Right forelimb (tissue), 1 donor: ENCODE results near the gene ADARB2.

Experiments
- DNase-seq: peaks from one replicate; pipeline ENCODE4 v3.0.0-alpha.2; 2018

ADARB2 gene

DNA sequence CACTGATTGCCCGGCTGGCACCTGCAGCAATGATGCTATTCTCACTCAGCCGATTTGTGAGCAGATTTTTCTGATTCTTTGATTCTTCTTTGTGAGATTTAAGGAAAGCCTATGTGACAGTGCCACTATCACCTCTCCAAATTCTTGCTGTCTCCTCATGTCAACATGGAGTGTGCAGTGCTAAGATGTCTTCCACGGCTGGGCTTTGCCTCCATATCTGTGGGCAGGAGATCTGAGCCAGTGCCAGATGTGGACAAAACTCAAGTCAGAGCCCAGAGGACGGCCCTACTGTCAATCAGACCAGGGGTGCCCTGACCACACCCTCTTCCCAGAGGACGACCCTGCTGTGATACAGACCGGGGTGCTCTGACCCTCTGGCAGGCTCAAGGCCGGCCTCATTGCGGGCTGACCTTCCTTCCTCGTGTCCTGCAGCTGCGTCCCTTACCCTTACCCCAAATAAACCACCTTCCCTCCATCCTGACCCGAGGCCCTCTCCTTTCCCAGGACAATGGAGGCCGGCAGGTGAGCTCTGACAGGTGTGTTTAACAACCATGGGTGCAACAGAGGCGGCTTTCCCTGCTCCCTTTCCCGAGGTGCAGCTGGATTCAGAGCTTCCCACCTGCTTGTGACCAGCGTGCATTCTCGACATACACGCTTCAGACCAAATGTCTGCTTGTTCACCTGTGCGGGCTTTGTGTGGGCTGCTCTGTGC lies 221.4 kb downstream of the ADARB2 start:
- no peak for DNase-seq

DNA sequence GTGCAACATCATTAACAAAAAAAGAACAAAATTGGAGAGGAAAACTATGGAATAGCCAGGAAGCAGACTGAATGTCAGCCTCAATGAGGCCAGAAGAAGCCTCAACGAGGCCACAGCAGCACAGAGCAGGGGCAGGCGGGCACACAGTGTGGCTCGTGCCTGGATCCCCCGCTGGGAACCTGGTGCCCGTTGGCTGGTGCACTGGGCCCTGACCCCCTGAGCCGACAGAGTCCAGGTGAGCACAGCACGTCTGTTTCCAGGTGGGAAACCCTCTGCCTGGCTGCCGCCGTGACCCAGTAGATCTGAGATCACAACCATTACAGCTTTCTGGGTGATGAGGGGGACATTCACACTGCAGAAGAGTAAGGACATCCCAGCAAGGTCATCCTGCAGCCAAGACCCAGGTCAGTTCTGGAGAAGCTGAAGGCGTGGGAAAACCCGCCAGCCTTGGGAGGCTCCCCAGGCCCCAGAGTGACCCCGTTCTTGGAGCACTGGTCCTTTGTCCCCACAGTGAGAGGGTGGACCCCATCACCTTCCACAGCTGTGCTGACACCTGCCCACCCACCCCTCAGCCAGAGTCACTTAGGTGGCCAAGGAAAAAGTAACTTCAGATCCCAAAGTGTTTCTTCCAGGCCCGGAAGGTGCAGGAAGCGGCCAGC lies 222.1 kb downstream of the ADARB2 start:
- no peak for DNase-seq

DNA sequence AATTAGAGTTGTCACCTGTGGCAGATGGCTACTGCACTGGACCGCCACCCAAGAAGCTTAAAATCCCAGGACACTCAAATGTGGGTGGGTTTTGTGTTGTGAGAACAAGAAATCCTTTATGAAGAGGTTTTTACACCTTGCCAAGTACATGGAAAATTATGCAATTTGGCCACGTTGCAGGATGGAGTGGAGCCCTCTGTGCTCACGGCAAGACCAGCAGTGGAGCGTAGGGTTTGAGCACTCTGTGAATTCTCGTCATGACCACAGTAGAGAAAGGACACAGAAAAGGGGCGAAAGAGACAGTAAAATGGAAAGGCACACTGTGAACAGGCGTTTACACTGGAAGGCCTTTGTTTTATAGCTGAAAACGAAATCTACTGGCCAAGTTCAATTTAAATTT lies 222.6 kb downstream of the ADARB2 start:
- DNase-seq = no peak

DNA sequence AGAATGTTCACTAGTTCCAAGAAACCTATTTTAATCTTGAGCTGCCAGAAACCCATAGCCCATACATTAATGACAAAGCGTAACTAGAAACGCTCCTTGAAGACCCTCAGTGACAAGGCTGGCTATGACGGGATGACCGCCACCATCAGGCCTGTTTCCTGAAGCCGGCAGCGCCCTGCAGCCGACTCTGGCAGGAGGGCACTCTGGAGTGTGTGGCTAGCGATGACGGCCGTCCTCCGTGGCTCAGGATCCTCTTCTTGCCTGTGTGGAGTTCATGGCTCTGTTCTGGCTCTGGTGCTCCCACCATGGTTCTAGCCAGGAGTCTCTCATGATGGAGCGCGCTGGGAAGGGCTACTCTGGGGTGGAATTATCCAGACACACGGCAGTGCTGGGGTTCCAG lies 224.1 kb downstream of the ADARB2 start:
- no peak for DNase-seq

DNA sequence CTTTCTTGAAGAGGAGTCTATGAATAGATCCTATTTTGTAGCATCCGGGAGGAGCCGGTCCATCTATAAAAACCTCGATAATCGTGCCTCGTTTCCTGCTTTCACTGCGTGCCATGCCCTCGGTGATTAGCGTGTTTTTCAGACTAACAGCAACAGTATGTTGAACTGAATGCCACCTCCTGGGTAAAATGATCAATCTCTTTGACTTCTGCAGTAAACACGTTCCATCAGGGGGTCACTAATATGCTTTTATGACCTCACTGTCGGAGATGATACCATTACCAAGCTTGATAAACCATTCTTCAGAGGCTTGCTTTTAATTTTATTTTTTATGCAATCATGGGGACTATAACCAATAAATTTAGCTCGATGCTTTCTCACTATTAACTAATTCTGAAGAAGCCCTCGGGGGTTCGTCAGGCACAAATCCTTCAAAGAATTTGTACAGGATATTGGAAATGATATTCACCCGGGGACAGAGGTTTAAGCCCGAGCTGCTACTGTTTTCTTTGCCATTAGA lies 228.3 kb downstream of the ADARB2 start:
- DNase-seq = no peak

DNA sequence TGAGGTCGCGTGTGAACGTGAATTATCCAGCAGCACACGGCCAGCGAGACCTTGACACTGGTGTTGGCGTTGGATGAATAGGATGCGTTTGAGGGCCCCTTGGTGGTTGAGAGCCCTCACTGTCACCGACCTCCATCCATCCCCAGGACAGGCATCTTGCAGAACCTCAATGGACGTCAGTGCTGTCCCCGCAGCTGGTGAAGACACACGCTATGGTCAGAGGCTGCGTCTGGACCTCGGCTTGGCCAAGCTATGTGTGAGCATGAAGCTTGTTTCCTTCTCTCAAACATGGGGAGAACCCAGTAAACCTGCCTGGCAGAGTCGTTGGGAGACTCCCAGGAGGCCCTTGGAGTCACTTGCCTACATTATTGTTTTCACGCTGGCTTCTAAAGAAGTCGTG lies 229.2 kb downstream of the ADARB2 start:
- DNase-seq = no peak

DNA sequence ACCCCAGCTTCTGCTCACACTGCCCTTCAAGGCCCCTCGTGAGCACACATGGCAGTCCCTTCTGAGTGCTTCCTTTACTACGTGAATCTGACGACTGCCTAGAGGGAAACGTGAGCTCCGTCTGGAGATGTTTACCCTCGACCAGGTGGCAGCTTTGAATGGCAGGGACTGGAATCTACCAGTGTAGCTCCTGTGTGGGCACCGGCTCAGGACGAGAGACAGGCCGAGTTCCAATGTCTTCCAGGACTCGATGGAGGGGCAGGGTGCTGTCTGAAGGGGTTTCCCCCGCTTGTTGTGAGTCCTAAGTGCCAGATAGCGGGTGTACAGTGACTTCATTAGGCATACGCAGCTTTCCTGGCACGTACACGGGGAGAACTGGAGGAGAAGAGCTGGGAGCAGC lies 229.9 kb downstream of the ADARB2 start:
- no peak for DNase-seq

DNA sequence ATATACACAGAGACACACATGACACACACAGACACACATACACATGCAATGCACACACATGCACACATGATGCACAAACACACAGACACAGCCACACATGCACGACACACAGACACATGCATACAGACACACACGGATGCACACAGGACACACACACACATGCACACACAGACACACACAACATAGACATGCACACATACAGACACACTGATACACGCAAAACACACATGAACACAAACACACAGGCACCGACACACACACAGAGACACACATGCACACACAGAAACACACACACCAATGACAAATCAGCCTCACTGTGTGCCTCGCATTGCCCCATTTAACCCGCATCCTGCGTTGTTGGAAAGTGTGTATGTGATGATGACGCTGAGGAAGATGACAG lies 232.4 kb downstream of the ADARB2 start:
- DNase-seq = no peak

DNA sequence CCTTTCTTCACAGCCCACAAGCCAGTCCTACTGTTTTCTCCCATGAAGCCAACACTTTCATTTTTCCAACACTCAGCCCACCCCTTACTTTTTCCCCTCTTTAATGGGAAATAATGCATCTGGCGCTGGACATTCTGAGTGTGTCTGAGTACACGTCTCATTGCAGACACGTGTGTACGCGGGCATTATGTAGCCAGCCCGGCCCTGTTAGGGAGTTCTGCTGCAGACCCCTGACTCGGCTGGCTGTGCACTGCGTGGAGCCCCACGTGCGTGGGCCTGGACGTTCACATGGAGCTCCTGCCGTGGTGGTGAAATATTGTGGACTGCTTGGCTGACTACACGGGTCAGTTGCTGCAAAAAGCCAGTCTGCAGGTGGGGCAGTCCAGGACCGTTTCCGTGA lies 233.0 kb downstream of the ADARB2 start:
- no peak for DNase-seq

DNA sequence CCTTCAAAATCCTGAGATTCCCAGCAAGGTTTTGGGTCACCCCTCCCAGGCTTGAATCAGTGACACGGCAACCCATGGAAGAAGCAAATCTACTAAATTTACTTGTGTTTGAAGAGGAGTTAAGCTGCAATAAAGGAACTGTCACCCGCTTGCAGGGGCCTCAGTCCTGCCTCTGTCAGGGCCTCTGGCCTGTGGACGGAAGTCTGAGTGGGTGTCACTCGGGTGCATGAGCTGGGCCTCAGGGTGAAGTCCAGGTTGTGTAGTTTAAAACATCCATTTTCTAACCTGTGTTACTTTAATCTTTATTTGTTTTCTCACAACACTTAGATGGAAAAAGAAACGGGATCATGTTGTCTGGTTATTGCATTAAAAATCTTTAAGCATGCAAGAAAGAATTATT lies 234.9 kb downstream of the ADARB2 start:
- no peak for DNase-seq

DNA sequence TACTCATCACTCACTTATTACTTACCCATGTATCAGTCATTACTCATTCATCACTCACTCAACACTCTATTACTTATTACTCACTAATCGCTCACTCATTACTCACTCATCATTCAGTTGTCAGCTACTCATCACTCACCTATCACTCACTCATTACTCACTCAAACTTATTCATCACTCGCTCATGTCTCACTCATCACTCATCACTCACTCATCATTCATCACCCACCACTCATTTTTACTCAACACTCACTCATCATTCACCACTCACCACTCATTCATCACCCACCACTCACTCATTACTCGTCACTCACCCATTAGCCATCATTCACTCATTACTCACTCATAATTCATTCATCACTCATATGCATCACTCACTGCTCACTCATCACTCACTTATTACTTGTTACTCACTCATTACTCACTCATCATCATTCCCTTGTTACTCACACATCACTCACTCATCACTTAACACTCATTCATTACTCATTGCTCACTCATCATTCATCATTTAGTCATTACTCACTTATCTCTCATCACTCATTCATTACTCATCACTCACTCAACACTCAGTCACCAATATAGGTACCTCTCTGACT lies 237.9 kb downstream of the ADARB2 start:
- no peak for DNase-seq

DNA sequence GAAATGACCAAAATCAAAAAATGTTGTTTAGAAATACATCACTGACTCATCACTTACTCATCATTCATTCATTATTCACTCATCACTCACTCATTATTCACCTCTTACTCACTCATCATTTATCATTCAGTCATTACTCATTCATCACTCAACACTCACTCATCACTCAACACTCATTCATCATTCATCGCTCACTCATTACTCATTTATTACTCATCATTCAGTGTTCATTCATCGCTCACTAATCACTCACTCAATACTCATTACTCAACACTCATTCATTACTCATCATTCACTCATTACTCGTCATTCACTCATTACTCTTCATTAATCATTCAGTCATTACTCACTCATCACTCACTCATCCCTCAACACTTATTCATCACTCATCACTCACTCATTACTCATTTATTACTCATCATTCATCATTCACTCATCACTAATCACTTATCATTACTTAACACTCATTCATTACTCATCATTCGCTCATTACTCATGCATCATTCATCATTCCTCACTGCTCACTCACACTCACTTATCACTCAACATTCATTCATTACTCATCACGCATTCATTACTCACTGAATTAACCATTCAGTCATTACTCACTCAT lies 238.5 kb downstream of the ADARB2 start:
- no peak for DNase-seq

DNA sequence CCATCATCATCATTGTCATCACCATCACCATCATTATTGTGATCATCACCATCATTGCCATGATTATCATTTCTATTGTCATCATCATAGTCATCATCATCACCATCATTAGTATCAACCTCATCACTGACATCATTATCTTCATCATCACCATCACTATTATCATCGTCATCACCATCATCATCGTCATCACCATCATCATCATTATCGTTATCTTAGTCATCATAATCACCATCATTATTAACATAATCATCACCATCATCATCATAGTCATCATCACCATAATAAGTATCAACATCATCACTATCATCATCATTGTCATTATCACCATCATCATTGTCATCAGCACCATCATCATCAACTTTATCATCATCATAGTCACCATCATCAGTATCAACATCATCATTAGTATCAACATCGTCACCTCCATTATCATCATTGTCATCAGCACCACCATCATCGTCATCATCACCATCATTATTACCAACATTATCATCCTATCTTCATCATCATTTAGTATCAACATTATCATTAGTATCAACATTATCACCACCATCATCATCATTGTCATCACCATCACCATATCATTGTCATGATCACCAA lies 241.3 kb downstream of the ADARB2 start:
- DNase-seq = no peak

DNA sequence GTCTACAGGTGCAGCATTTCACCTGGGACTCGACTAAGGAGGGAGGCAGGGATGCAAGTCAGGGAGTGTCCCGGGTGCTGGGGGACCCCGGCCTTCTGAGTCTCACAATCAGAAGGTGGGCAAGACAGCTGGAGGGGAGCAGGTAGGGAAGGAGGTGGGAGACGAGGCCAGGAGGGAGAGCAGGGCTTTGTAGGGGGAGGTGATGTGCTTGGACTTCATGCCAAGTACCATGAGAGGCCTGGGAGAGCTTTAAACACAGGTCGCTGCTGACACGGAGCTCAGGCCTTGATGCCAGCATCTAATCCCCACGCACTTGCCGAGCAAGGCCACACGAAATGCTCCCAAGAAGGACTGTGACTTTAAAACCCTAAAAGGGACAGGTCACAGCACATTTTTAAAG lies 244.7 kb downstream of the ADARB2 start:
- no peak for DNase-seq

DNA sequence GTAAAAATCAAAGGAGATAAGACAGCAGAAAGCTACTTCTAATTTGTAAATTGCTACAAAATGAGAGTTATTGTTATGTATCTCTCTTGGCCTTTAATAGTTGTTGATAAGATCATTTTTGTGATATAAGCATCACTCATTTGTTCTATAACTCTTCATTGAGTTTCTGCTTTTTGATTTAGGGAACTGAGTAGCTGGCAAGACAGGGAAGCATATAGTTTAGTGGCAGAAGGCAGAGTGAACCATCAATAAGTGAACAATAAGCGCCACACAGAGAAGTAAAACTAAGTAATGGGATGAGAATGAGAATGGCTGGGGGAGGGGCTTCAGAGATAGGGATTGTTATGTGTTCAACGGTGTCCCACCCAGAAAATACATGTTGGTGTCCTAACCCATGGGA lies 245.4 kb downstream of the ADARB2 start:
- no peak for DNase-seq

DNA sequence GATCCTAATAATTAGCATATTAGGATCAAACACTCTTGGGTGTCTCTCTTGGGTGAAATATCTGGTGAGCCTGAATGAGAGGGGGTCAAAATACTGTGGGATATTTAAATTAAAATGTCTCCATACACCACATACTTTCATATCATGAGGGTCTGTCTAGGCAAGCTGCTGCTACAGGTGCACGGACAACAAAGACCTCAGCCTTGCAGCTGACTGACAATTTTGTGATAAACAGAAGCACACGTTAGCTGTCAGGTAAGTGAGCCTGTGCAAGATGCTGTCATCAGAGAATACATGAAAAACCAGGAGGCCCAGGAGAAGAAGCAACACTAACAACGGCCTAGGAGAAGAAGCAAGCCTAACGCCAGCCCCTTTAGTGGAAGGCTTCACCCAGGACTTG lies 247.5 kb downstream of the ADARB2 start:
- DNase-seq = no peak

DNA sequence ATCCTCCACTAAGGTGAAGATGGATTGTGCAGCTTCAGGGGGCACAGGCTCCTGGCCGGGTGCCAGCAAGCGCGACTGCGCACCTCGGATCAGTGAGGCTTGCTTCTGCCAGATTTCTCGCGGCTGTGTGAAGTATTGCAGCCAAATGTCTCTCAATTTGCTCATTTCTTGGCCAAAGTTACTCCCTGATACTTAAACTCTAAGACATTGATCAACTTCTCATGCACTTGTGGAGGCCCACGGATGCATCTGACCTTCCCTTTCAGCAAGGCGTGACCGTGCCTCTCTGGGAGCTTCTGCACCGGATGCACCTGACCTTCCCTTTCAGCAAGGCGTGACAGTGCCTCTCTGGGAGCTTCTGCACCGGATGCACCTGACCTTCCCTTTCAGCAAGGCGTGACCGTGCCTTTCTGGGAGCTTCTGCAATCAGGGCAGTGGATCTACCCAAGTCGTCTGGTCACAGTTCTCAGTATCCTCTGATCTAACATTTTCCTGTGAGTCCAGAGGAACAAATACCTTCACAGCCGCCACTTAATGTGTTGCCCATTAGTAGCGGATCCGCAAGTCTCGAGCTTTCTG lies 248.3 kb downstream of the ADARB2 start:
- DNase-seq = no peak

DNA sequence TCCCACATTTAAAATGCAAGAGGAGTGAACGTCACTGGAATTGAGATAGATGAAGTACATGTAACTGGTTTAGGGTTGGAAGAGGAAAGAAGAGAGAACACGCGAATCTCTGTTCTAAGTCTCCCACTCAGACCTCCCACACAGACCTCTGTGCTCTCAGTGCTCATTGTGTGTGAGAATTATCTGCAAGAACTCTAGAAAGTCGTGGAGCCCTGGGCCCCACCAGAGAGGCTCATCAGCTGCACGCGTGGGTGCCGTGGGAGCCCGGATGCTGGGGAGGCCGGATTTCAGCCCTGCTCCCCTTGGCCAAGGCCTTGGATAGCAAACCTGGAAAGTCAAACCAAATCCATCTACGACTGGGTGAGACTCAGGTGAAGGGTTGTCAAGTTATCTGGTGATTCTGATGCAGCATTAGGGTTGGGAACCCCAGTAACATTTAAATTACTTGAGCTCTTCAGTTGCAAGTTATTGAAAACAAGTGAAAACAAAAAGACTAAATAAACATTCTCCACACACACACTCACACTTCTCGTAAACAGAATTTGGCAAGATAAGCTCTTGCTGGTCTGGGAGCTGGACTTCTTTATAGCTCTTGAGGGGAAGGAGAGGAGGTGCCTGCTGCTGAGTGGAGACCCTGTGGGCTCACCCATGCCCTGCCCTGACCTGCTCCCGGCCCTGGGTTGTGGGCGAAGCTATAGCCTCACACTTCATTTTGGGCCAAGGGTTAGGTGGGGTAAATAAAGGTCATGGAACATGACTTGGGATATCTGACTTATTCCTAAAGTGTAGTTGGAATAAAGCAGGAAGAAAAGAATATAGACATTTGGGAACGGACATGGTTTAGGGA lies 250.3 kb downstream of the ADARB2 start:
- DNase-seq = no peak

DNA sequence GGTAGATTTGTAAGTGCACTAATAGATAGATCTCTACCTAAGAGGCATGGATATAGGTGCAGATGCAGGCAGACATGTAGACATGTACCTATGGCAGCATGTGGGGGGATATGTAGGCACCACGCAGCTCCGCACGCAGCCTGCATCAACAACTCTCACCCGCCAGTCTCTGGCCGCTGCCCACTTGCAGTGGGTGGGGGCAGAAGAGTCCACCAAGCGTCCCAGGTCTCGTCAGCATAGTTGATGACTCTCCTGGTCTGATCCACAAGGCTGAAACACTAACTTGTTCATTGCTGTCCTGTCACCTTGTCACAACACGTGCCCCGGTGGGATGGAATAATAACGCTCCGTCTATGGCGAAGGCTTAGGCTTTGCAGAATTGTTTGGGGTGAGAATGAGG lies 252.0 kb downstream of the ADARB2 start:
- no peak for DNase-seq

DNA sequence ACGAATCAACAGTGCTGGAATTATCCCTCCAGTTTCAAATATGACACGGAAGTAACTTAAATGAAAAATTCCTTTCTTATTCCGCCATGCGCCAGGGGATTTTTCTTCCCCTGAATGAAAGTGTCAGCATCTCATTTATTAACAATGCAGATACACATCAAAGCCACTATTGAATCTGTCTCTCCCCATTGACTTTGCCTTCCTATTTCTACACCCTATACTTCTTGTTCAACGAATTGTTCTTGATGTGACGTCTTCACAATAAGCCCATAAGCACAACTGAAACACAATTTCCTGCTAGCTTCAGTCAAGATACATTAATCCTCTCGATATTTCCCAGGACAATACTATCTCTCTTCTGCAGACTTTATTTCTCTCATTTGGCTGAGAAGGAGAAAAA lies 253.5 kb downstream of the ADARB2 start:
- no peak for DNase-seq

DNA sequence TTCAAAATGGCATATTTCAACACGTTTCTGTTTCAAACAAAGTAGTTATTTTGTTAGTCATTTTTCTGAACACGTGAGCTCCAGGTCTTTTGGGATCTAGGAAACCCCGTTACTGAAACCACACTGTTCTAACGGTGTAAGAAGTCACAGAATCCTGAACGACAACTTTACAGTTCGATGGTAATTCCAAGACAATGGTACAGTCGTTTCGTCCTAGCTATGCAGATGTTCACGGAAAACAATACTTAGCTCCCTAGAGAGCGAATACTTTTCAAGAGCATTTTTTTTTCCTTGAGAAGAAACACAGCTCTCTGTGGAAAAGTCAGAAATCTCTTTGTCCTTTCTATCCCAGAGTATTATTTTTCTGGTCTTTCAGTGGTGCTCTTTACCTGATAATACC lies 254.1 kb downstream of the ADARB2 start:
- DNase-seq = no peak

DNA sequence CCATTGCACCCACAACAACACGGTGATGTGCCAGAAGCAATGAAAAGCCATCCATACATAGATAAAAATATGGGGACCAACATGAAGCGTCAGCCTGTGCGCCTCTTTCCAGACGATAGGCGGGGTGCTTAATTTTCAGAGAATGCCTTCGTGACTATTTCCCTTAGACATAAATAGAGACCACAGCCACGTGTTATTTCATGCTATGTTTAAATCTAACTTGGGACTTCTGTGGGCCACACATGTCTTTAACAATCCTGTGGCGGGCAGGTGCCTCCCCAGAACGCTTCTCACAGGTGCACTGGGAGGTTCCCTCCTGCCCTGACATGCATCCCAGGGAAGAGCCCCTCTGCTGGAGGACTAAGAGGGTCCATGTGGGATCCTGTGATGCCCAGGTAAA lies 259.7 kb downstream of the ADARB2 start:
- no peak for DNase-seq
